ENCODE results near the gene LIPM. TPM values are rescaled to one million over a fixed set of nuclear protein-coding genes. Genes with fewer than 3 reads are reported as not detected.

Gene LIPM
- total RNA-seq, 3 donors from 2014 or later (not counting 1 experiment from before 2014, with no cell fraction given): not detected

DNA sequence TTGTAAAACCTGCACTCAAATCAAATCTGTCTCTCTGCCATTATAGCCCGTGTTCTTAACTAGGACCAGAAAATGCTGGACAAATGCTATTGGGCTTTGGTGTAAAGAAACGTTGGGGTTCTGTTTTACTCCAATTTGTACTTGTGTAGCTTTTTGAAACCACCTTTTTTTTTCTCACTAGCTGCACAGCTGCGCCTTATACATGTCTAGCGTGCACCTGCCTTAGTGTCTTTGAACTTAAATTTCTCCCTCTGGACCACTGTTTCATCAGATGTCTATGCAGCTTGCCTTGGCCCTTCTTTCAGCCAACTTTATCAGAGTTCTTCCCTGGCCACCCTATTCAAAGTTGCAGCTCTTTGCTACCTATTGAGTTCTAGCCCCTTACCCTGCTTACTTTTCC lies 7.1 kb downstream of the LIPM start:
- H3K36me3 ChIP-seq (ENCODE audit: control insufficient read depth, insufficient read depth, low read length): no peaks in the 10 kb centered on the region
- H3K4me3 Mint-ChIP-seq: no peak overlapping the region
- H3K27me3 Mint-ChIP-seq (ENCODE audit: low read depth in 2 of 2): no peaks in the 10 kb centered on the region
- no peaks in the 10 kb centered on the region for H3K9me3 Mint-ChIP-seq
- no peaks in the 10 kb centered on the region for H3K27me3 ChIP-seq (ENCODE audit: control insufficient read depth, insufficient read depth, low read length)
- no peak overlapping the region for H3K27ac ChIP-seq (ENCODE audit: low read length)
- TF ChIP-seq, protein P1, sequence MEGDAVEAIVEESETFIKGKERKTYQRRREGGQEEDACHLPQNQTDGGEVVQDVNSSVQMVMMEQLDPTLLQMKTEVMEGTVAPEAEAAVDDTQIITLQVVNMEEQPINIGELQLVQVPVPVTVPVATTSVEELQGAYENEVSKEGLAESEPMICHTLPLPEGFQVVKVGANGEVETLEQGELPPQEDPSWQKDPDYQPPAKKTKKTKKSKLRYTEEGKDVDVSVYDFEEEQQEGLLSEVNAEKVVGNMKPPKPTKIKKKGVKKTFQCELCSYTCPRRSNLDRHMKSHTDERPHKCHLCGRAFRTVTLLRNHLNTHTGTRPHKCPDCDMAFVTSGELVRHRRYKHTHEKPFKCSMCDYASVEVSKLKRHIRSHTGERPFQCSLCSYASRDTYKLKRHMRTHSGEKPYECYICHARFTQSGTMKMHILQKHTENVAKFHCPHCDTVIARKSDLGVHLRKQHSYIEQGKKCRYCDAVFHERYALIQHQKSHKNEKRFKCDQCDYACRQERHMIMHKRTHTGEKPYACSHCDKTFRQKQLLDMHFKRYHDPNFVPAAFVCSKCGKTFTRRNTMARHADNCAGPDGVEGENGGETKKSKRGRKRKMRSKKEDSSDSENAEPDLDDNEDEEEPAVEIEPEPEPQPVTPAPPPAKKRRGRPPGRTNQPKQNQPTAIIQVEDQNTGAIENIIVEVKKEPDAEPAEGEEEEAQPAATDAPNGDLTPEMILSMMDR (IDR thresholded peaks at IDR 0.05): no peak
- peaks cover 3% of the 10 kb centered on the region for H3K4me1 ChIP-seq (ENCODE audit: control insufficient read depth, insufficient read depth, low read length)
- no peaks in the 10 kb centered on the region for H3K9me3 ChIP-seq (ENCODE audit: control insufficient read depth, insufficient read depth, low read length)
- ATAC-seq (no peak), DNase-seq (no peak)
- H3K27ac Mint-ChIP-seq: peak overlapping the region in 1 of 2 donors; percentile 1
- intact Hi-C loops (cut with micrococcal nuclease): loop anchor here (5.0 kb wide), 1 partner anchor 122 kb away; no protein-coding TSS in a partner anchor
- no peak overlapping the region for H3K4me3 ChIP-seq (ENCODE audit: low read length)
- 83% methylated on average over 4 of the region's 4 CpGs for WGBS (ENCODE audit: insufficient coverage)
- H3K36me3 Mint-ChIP-seq: no peaks in the 10 kb centered on the region
- peaks cover 9 to 10% of the 10 kb centered on the region in 2 donors for H3K4me1 Mint-ChIP-seq

DNA sequence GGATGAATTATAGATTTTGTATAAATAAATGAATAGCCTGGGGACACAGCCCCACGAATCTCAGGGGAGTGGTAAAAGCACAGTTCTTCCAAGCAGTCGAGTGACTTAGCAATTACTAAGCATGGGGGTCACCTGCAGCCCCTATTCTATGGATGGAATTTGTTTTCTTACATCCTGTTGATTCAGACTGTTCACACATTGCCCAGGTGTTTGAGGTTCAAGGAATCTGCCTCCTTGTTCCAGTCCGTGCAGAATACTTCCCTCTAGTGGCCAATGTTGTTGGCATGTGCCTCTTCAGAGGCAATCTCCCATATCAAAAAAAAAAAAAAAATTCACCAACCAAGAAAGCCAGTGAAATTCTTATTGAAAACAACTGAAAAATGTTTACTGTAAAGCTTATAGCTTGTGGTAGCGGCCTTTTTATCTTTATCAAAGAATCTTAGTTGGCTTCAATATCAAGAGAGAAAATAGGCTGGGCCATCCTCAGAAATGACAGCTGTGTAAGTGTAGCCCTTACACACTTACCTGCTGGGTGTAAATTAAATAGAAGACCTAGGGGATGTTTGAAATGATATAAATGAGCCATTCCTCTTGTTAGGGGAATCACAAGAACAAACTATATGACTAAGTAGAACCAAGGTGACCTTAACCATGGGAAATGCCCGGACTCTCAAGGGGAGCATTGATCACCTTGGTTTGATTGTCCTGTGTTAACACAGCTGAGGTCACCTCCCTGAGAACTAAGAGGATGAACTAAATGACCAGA lies 7.8 kb downstream of the LIPM start:
- 52% methylated on average over 5 of the region's 5 CpGs for WGBS (ENCODE audit: insufficient coverage)
- H3K27ac Mint-ChIP-seq: peak overlapping the region in 1 of 2 donors; percentile 1
- Histone ChIP-seq H3K27ac (ENCODE audit: low read length) (no peak overlapping the region), H3K27me3 (ENCODE audit: control insufficient read depth, insufficient read depth, low read length) (no peaks in the 10 kb centered on the region), H3K9me3 (ENCODE audit: control insufficient read depth, insufficient read depth, low read length) (no peaks in the 10 kb centered on the region), H3K4me1 (ENCODE audit: control insufficient read depth, insufficient read depth, low read length) (peaks cover 3% of the 10 kb centered on the region), H3K36me3 (ENCODE audit: control insufficient read depth, insufficient read depth, low read length) (no peaks in the 10 kb centered on the region), H3K4me3 (ENCODE audit: low read length) (no peak overlapping the region)
- DNase-seq: peak in 1 of 2 donors; percentile 75
- intact Hi-C loops (cut with micrococcal nuclease): loop anchor here (5.0 kb wide), 1 partner anchor 123 kb away; no protein-coding TSS in a partner anchor
- H3K4me1 Mint-ChIP-seq: peaks cover 9 to 10% of the 10 kb centered on the region in 2 donors
- no peaks in the 10 kb centered on the region for H3K9me3 Mint-ChIP-seq
- no peaks in the 10 kb centered on the region for H3K36me3 Mint-ChIP-seq
- H3K4me3 Mint-ChIP-seq: no peak overlapping the region
- TF ChIP-seq, protein P1 (IDR thresholded peaks at IDR 0.05): peak; percentile 65
- ATAC-seq: peak; percentile 78 to 89 (median 88)
- no peaks in the 10 kb centered on the region for H3K27me3 Mint-ChIP-seq (ENCODE audit: low read depth in 2 of 2)

DNA sequence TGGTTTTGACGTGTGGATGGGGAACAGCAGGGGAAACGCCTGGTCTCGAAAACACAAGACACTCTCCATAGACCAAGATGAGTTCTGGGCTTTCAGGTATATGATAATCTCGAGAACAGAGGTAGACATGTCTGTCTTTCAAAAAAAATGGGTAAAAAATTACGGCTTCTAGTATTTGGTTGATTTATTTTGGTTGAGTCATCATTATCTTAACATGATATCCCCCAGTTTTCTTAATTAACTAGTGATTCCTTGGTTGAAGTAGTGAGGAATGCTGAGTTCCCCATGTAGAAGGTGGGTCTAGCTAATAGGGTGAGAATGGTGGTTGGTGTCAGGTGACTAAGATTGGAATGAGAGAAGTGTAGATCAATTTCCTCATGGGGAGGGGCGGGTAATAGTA lies 10.7 kb downstream of the LIPM start:
- Histone ChIP-seq H3K27me3 (ENCODE audit: control insufficient read depth, insufficient read depth, low read length) (no peaks in the 10 kb centered on the region), H3K9me3 (ENCODE audit: control insufficient read depth, insufficient read depth, low read length) (no peaks in the 10 kb centered on the region), H3K36me3 (ENCODE audit: control insufficient read depth, insufficient read depth, low read length) (no peaks in the 10 kb centered on the region), H3K4me1 (ENCODE audit: control insufficient read depth, insufficient read depth, low read length) (peaks cover 3% of the 10 kb centered on the region), H3K4me3 (ENCODE audit: low read length) (no peak overlapping the region), H3K27ac (ENCODE audit: low read length) (no peak overlapping the region)
- intact Hi-C loops (cut with micrococcal nuclease): loop anchor here (5.0 kb wide), 1 partner anchor 126 kb away; no protein-coding TSS in a partner anchor
- no peak for ATAC-seq
- TF ChIP-seq, protein P1 (IDR thresholded peaks at IDR 0.05): no peak
- Mint-ChIP-seq H3K4me1 (peaks cover 9 to 15% of the 10 kb centered on the region in 2 donors), H3K4me3 (no peak overlapping the region), H3K36me3 (no peaks in the 10 kb centered on the region), H3K27ac (no peak overlapping the region), H3K27me3 (ENCODE audit: low read depth in 2 of 2) (no peaks in the 10 kb centered on the region), H3K9me3 (no peaks in the 10 kb centered on the region)
- 95% methylated on average over 4 of the region's 6 CpGs for WGBS (ENCODE audit: insufficient coverage)
- DNase-seq: no peak

Data from natural killer cell (primary cell).